Endothelial cell of umbilical vein (primary cell): Measurements from ENCODE around the gene ARHGAP27. TPM values are rescaled to one million over a fixed set of nuclear protein-coding genes. Genes with fewer than 3 reads are reported as not detected.
"Not testable (repeated sequence)": the region's sequence is repeated elsewhere in the genome, so short reads cannot be mapped to it uniquely, and the experiment has no call there.

Experiments
- BruUV-seq: library from RNA; stranded (reverse); fragments of 400-500 nt; replicated peaks from 2 replicates; lab custom pipeline; 2021; lab: Mats Ljungman, UMichigan
- CTCF ChIA-PET: fragments of 300-600, 350-600 bp; sonication (Branson Sonifier 250); formaldehyde crosslinking; loops from one replicate; lab custom pipeline; 2021; ENCODE audit warnings: antibody characterized with exemption, inconsistent platforms; lab: Charles Lee
- POLR2A ChIA-PET: fragments of 300-600, 350-600 bp; sonication (Branson Sonifier 250); formaldehyde crosslinking; loops from one replicate; lab custom pipeline; 2021; ENCODE audit warnings: antibody characterized with exemption, inconsistent platforms; lab: Charles Lee
- DNase-seq: peaks from one replicate; pipeline ENCODE4 v3.0.0-alpha.2; 2011; ENCODE audit warnings: low read depth, low spot score
- FAIRE-seq: peaks from 2 replicates; lab custom pipeline; 2011; peaks lifted over from hg19 to GRCh38; lab: Jason Lieb, UNC
- H2AFZ ChIP-seq: 2 replicates; pipeline ENCODE4 v1.6.0; 2012; ENCODE audit warnings: low read depth, low read length, control low read depth, inconsistent platforms
- H3K27ac ChIP-seq: 2 replicates; pipeline ENCODE4 v1.5.1; 2011; ENCODE audit warnings: low read depth, mild to moderate bottlenecking, control low read depth, low read length, moderate library complexity; ENCODE audit not compliant: insufficient read depth
- H3K27me3 ChIP-seq, 2 experiments: 2 replicates each; pipeline versions ENCODE4 v1.6.0 to v1.6.1; 2011; ENCODE audit warnings: low read length in 2 of 2, mixed read lengths in 1 of 2; ENCODE audit not compliant: control insufficient read depth in 2 of 2, insufficient read depth in 2 of 2
- H3K36me3 ChIP-seq, 2 experiments: 2 replicates in 1 of 2; 3 replicates in 1 of 2; pipeline ENCODE4 v1.5.1; 2011; ENCODE audit warnings: low read length in 2 of 2, mild to moderate bottlenecking in 1 of 2, moderate library complexity in 1 of 2; ENCODE audit not compliant: control insufficient read depth in 2 of 2, insufficient read depth in 2 of 2; ENCODE audit errors: extremely low read depth in 1 of 2
- H3K4me1 ChIP-seq: 3 replicates; pipeline ENCODE4 v1.5.1; 2011; ENCODE audit warnings: mild to moderate bottlenecking, low read length; ENCODE audit not compliant: control insufficient read depth, insufficient read depth; ENCODE audit errors: extremely low read depth
- H3K4me2 ChIP-seq: 2 replicates; pipeline ENCODE4 v1.6.1; 2011; ENCODE audit warnings: low read length, control low read depth, mixed read lengths; ENCODE audit not compliant: insufficient read depth
- H3K4me3 ChIP-seq, 3 experiments: fragments of 200-600 bp in 1 of 3; sonication (generic), shearing (Covaris generic) in 1 of 3; replicated peaks in 1 of 3; 2 replicates each; pipeline ENCODE4 v1.5.1; 2011 to 2016; ENCODE audit warnings: control low read depth in 3 of 3, low read length in 3 of 3, mild to moderate bottlenecking in 2 of 3, inconsistent platforms in 1 of 3, low read depth in 1 of 3, moderate library complexity in 1 of 3; ENCODE audit not compliant: insufficient read depth in 1 of 3
- H3K79me2 ChIP-seq: 2 replicates; pipeline ENCODE4 v1.6.0; 2012; ENCODE audit warnings: low read length, inconsistent platforms; ENCODE audit not compliant: control insufficient read depth, insufficient read depth
- H3K9ac ChIP-seq: replicated peaks from 2 replicates; pipeline ENCODE3; 2011; ENCODE audit warnings: low read length, control low read depth; ENCODE audit not compliant: insufficient read depth; ENCODE audit errors: extremely low read depth
- H3K9me1 ChIP-seq: replicated peaks from 3 replicates; pipeline ENCODE4 v1.6.0; 2011; ENCODE audit warnings: mild to moderate bottlenecking, low read length; ENCODE audit not compliant: control insufficient read depth, insufficient read depth; ENCODE audit errors: extremely low read depth
- H3K9me3 ChIP-seq: replicated peaks from 2 replicates; pipeline ENCODE4 v1.5.1; 2012; ENCODE audit warnings: low read length, inconsistent platforms; ENCODE audit not compliant: control insufficient read depth, insufficient read depth
- H4K20me1 ChIP-seq: replicated peaks from 2 replicates; pipeline ENCODE3; 2011; ENCODE audit warnings: mild to moderate bottlenecking, low read length; ENCODE audit not compliant: control insufficient read depth, insufficient read depth; ENCODE audit errors: extremely low read depth
- dilution Hi-C: fragments of 300-500 bp; cut with MboI; formaldehyde crosslinking; loops from one replicate; pipeline ENCODE4 v1.15.0; 2019; ENCODE audit warnings: low sequenced_read_pairs; ENCODE audit not compliant: extremely low pct_ligation_motif_present
- intact Hi-C: fragments of 100-400 bp; cut with micrococcal nuclease; formaldehyde crosslinking; loops from one replicate; pipeline ENCODE4 v1.10.0; 2022
- polyA plus RNA-seq, 4 experiments: library from polyadenylated mRNA; depleted of rRNA in 3 of 4; stranded (reverse) in 3 of 4; unstranded in 1 of 4; fragments of >200 nt; gene quantifications; 2 replicates each; pipeline versions ENCODE4 v1.2.1 to v1.2.3, GENCODE V29; 2011 to 2012; ENCODE audit warnings: missing spikeins in 1 of 4
- total RNA-seq: library from RNA; stranded (reverse); gene quantifications from 2 replicates; pipeline ENCODE4 v1.2.3, GENCODE V29; 2021

Gene ARHGAP27
- total and polyA plus RNA-seq, 2 donors (not counting 3 experiments of a cell fraction or from before 2014, with no cell fraction given), result 21.0 to 47.0 TPM

- FAIRE-seq, result not testable (repeated sequence)
Measured at GRCh38 chr17:45448483-45448882, 15.8 kb upstream of the ARHGAP27 start.

GRCh38 chr17:45448066-45448465 lies 15.4 kb upstream of the ARHGAP27 start:
- POLR2A ChIA-PET, H3K9me3 ChIP-seq, H3K79me2 ChIP-seq, H3K9me1 ChIP-seq, intact Hi-C loops, H3K4me2 ChIP-seq, DNase-seq, dilution Hi-C loops, H4K20me1 ChIP-seq, H3K4me3 ChIP-seq, H2AFZ ChIP-seq, H3K9ac ChIP-seq, H3K27ac ChIP-seq, BruUV-seq, H3K27me3 ChIP-seq, H3K36me3 ChIP-seq: not testable (repeated sequence)
- FAIRE-seq, result peak; percentile 78
- peaks cover 18% of the 10 kb centered on the region for H3K4me1 ChIP-seq
- CTCF ChIA-PET, result interaction anchor here (0.7 kb wide), 1 partner anchor 16 kb away, joined by 3 read pairs; the partner anchor contains the start of gene ARHGAP27

More at GRCh38 chr17:45448483-45448882, 15.8 kb upstream of the ARHGAP27 start:
- POLR2A ChIA-PET, H3K36me3 ChIP-seq, H3K4me2 ChIP-seq, H3K9me3 ChIP-seq, H3K9ac ChIP-seq, CTCF ChIA-PET, H3K27ac ChIP-seq, H3K9me1 ChIP-seq, H2AFZ ChIP-seq, H3K27me3 ChIP-seq, H4K20me1 ChIP-seq, H3K4me3 ChIP-seq, DNase-seq, BruUV-seq, intact Hi-C loops, H3K79me2 ChIP-seq, dilution Hi-C loops: not testable (repeated sequence)
- peaks cover 18% of the 10 kb centered on the region for H3K4me1 ChIP-seq

GRCh38 chr17:45447650-45448049 lies 15.0 kb upstream of the ARHGAP27 start:
- intact Hi-C loops, BruUV-seq, dilution Hi-C loops, H3K79me2 ChIP-seq, H3K9ac ChIP-seq, H3K4me2 ChIP-seq, H4K20me1 ChIP-seq, H3K36me3 ChIP-seq, POLR2A ChIA-PET, H3K9me3 ChIP-seq, H3K27me3 ChIP-seq, H2AFZ ChIP-seq, H3K9me1 ChIP-seq, H3K4me3 ChIP-seq: not testable (repeated sequence)
- FAIRE-seq, result peak; percentile 70
- peaks cover 18% of the 10 kb centered on the region for H3K4me1 ChIP-seq
- DNase-seq, result peak; percentile 30
- peak overlapping the region; percentile 44 for H3K27ac ChIP-seq
- CTCF ChIA-PET, result interaction anchor here (0.7 to 2.0 kb wide), 2 partner anchors 15 to 19 kb away, joined by 3 to 4 read pairs; partner anchors contain the start of gene ARHGAP27

- H3K4me2 ChIP-seq, H3K9me1 ChIP-seq, H4K20me1 ChIP-seq, H3K27me3 ChIP-seq, H3K79me2 ChIP-seq, POLR2A ChIA-PET, BruUV-seq, H2AFZ ChIP-seq, H3K9ac ChIP-seq, H3K4me3 ChIP-seq, dilution Hi-C loops, H3K36me3 ChIP-seq, H3K9me3 ChIP-seq: not testable (repeated sequence)
- FAIRE-seq, result peak; percentile 58
- DNase-seq, result peak; percentile 36
- Histone ChIP-seq H3K27ac (peak overlapping the region; percentile 44), H3K4me1 (peaks cover 18% of the 10 kb centered on the region)
- CTCF ChIA-PET, result interaction anchor here (0.7 to 2.0 kb wide), 3 partner anchors 15 to 19 kb away, joined by 3 to 5 read pairs (median 4); partner anchors contain the start of gene ARHGAP27
- intact Hi-C loops, result loop anchor here (1.0 kb wide), 1 partner anchor 15 kb away; the partner anchor contains the start of gene ARHGAP27
Measured at GRCh38 chr17:45446872-45447625, 14.4 kb upstream of the ARHGAP27 start.
